ENCODE results near the gene TUBG2. TPM values are rescaled to one million over a fixed set of nuclear protein-coding genes. Genes with fewer than 3 reads are reported as not detected.

The TUBG2 gene
- total and polyA plus RNA-seq, 9 donors = 19.4 to 30.0 (median 22.9) TPM

- peaks cover 20% of the 10 kb centered on the region for H3K4me1 ChIP-seq (ENCODE audit: insufficient read depth)
- WGBS, 3 donors = 0 to 1% (median 0%) methylated on average over 24 to 43 of the region's 43 CpGs
- intact Hi-C loops (cut with DNase I) = loop anchor here in 1 of 4 donors (5.0 kb wide), 1 partner anchor 69 kb away; the partner anchor contains the start of genes RETREG3 and TUBG1
- peak; percentile 63 to 77 (median 74) for DNase-seq
- no peaks in the 10 kb centered on the region for H3K36me3 ChIP-seq
- H3K4me3 ChIP-seq = peak overlapping the region; percentile 63
- TF ChIP-seq CTCF (IDR thresholded peaks at IDR 0.05) (peak in 1 of 3 donors; percentile 12), EP300 (IDR thresholded peaks at IDR 0.05) (no peak), POLR2A (IDR thresholded peaks at IDR 0.05) (no peak)
- H3K9me3 ChIP-seq = no peaks in the 10 kb centered on the region
- H3K27ac ChIP-seq = peak overlapping the region; percentile 82 to 84
- no peaks in the 10 kb centered on the region for H3K27me3 ChIP-seq
Measured at GRCh38 chr17:42675965-42676423, 16.9 kb downstream of the TUBG2 start.

GRCh38 chr17:42676424-42677011 is 17.4 kb downstream of the TUBG2 start, which contains the start of gene PLEKHH3:
Gene PLEKHH3, minus strand, starts transcription at chr17:42676994. Its CDS starts 431 bp downstream, at chr17:42676563.
- peak within 1 kb of the TSS; percentile 68 for H3K4me3 ChIP-seq
- DNase-seq = no peak
- 0 to 1% (median 0%) methylated on average over 49 to 51 of the region's 51 CpGs for WGBS, 3 donors
- H3K36me3 ChIP-seq = no peaks in the 10 kb centered on the region
- H3K4me1 ChIP-seq (ENCODE audit: insufficient read depth) = peaks cover 20% of the 10 kb centered on the region
- peak within 1 kb of the TSS; percentile 82 to 94 for H3K27ac ChIP-seq
- intact Hi-C loops (cut with DNase I) = loop anchor here in 2 of 4 donors (1.0 to 5.0 kb wide), 2 partner anchors 69 to 99 kb away; partner anchors contain the start of genes PSMC3IP (in 1 of the 2), RETREG3 (in 1 of the 2) and TUBG1 (in 1 of the 2)
- H3K9me3 ChIP-seq = no peaks in the 10 kb centered on the region
- TF ChIP-seq EP300 (IDR thresholded peaks at IDR 0.05) (no peak), CTCF (IDR thresholded peaks at IDR 0.05) (peak in 2 of 3 donors; percentile 19 to 40), POLR2A (IDR thresholded peaks at IDR 0.05) (peak; percentile 86)
- no peaks in the 10 kb centered on the region for H3K27me3 ChIP-seq

- peak overlapping the region; percentile 68 for H3K4me3 ChIP-seq
- DNase-seq = peak; percentile 100
- intact Hi-C loops (cut with DNase I) = loop anchor here in 2 of 4 donors (1.0 to 5.0 kb wide), 2 partner anchors 70 to 100 kb away; partner anchors contain the start of genes PSMC3IP (in 1 of the 2), RETREG3 (in 1 of the 2) and TUBG1 (in 1 of the 2)
- H3K36me3 ChIP-seq = no peaks in the 10 kb centered on the region
- WGBS, 3 donors = 2 to 3% (median 2%) methylated on average over 31 to 33 of the region's 33 CpGs
- no peaks in the 10 kb centered on the region for H3K27me3 ChIP-seq
- TF ChIP-seq POLR2A (IDR thresholded peaks at IDR 0.05) = no peak
- no peak for TF ChIP-seq EP300 (IDR thresholded peaks at IDR 0.05)
- TF ChIP-seq CTCF (IDR thresholded peaks at IDR 0.05) = no peak
- peak overlapping the region; percentile 82 to 94 for H3K27ac ChIP-seq
- peaks cover 20% of the 10 kb centered on the region for H3K4me1 ChIP-seq (ENCODE audit: insufficient read depth)
- no peaks in the 10 kb centered on the region for H3K9me3 ChIP-seq
Measured at GRCh38 chr17:42677012-42677857, 18.2 kb downstream of the TUBG2 start.
